Mucosa of stomach (tissue), 1 donor: Measurements from ENCODE around the gene CDC14A.
"Not testable (repeated sequence)": the region's sequence is repeated elsewhere in the genome, so short reads cannot be mapped to it uniquely, and the experiment has no call there.

Source experiments
- H3K27me3 ChIP-seq: one replicate; pipeline ENCODE4 v1.7.0; 2013; ENCODE audit warnings: mild to moderate bottlenecking, low read length; ENCODE audit not compliant: control insufficient read depth, insufficient read depth
- H3K36me3 ChIP-seq: one replicate; pipeline ENCODE4 v1.7.0; 2013; ENCODE audit warnings: low read length; ENCODE audit not compliant: control insufficient read depth, insufficient read depth
- H3K4me1 ChIP-seq: one replicate; pipeline ENCODE4 v1.7.0; 2013; ENCODE audit warnings: mild to moderate bottlenecking, low read length; ENCODE audit not compliant: control insufficient read depth, insufficient read depth
- H3K4me3 ChIP-seq: one replicate; pipeline ENCODE4 v1.7.0; 2013; ENCODE audit warnings: low read length
- H3K9ac ChIP-seq: one replicate; pipeline ENCODE4 v1.7.0; 2013; ENCODE audit warnings: mild to moderate bottlenecking, low read length, moderate library complexity
- H3K9me3 ChIP-seq: one replicate; pipeline ENCODE4 v1.7.0; 2013; ENCODE audit warnings: mild to moderate bottlenecking, low read length, moderate library complexity; ENCODE audit not compliant: control insufficient read depth
- donor health status: Pancreatic carcinoma.

CDC14A gene

GRCh38 chr1:100396651-100397050 is 44.3 kb downstream of the CDC14A start:
- no peak overlapping the region for H3K4me3 ChIP-seq
- no peak overlapping the region for H3K9ac ChIP-seq
- no peaks in the 10 kb centered on the region for H3K9me3 ChIP-seq
- H3K27me3 ChIP-seq = no peaks in the 10 kb centered on the region
- no peaks in the 10 kb centered on the region for H3K4me1 ChIP-seq
- H3K36me3 ChIP-seq = no peaks in the 10 kb centered on the region

- H3K9me3 ChIP-seq = no peaks in the 10 kb centered on the region
- no peaks in the 10 kb centered on the region for H3K36me3 ChIP-seq
- no peaks in the 10 kb centered on the region for H3K27me3 ChIP-seq
- no peaks in the 10 kb centered on the region for H3K4me1 ChIP-seq
- H3K4me3 ChIP-seq = no peak overlapping the region
- H3K9ac ChIP-seq = no peak overlapping the region
Observed at GRCh38 chr1:100397681-100398080, 45.4 kb downstream of the CDC14A start.

- Histone ChIP-seq H3K9ac (no peak overlapping the region), H3K36me3 (no peaks in the 10 kb centered on the region), H3K27me3 (no peaks in the 10 kb centered on the region), H3K4me3 (no peak overlapping the region), H3K9me3 (no peaks in the 10 kb centered on the region), H3K4me1 (no peaks in the 10 kb centered on the region)
Observed at GRCh38 chr1:100398648-100399047, 46.3 kb downstream of the CDC14A start.

- Histone ChIP-seq H3K9ac (no peak overlapping the region), H3K27me3 (no peaks in the 10 kb centered on the region), H3K4me3 (no peak overlapping the region), H3K9me3 (no peaks in the 10 kb centered on the region), H3K4me1 (no peaks in the 10 kb centered on the region), H3K36me3 (no peaks in the 10 kb centered on the region)
Observed at GRCh38 chr1:100400404-100400803, 48.1 kb downstream of the CDC14A start.

GRCh38 chr1:100404821-100405220 is 52.5 kb downstream of the CDC14A start:
- no peaks in the 10 kb centered on the region for H3K4me1 ChIP-seq
- no peak overlapping the region for H3K9ac ChIP-seq
- no peaks in the 10 kb centered on the region for H3K9me3 ChIP-seq
- H3K27me3 ChIP-seq = no peaks in the 10 kb centered on the region
- no peaks in the 10 kb centered on the region for H3K36me3 ChIP-seq
- H3K4me3 ChIP-seq = no peak overlapping the region

GRCh38 chr1:100405902-100406301 is 53.6 kb downstream of the CDC14A start:
- H3K36me3 ChIP-seq, H3K4me3 ChIP-seq, H3K9ac ChIP-seq, H3K27me3 ChIP-seq, H3K4me1 ChIP-seq, H3K9me3 ChIP-seq: not testable (repeated sequence)

- not testable (repeated sequence) for H3K27me3 ChIP-seq, H3K4me1 ChIP-seq, H3K9ac ChIP-seq, H3K9me3 ChIP-seq, H3K36me3 ChIP-seq, H3K4me3 ChIP-seq
Observed at GRCh38 chr1:100407390-100407789, 55.1 kb downstream of the CDC14A start.

GRCh38 chr1:100411019-100411418 is 58.7 kb downstream of the CDC14A start:
- H3K27me3 ChIP-seq = no peaks in the 10 kb centered on the region
- no peak overlapping the region for H3K9ac ChIP-seq
- H3K9me3 ChIP-seq = no peaks in the 10 kb centered on the region
- H3K36me3 ChIP-seq = no peaks in the 10 kb centered on the region
- no peaks in the 10 kb centered on the region for H3K4me1 ChIP-seq
- H3K4me3 ChIP-seq = no peak overlapping the region

GRCh38 chr1:100411574-100411973 is 59.3 kb downstream of the CDC14A start:
- Histone ChIP-seq H3K4me1 (no peaks in the 10 kb centered on the region), H3K9ac (no peak overlapping the region), H3K4me3 (no peak overlapping the region), H3K9me3 (no peaks in the 10 kb centered on the region), H3K27me3 (no peaks in the 10 kb centered on the region), H3K36me3 (no peaks in the 10 kb centered on the region)

GRCh38 chr1:100413035-100413434 is 60.7 kb downstream of the CDC14A start:
- H3K9me3 ChIP-seq = no peaks in the 10 kb centered on the region
- H3K4me1 ChIP-seq = no peaks in the 10 kb centered on the region
- no peaks in the 10 kb centered on the region for H3K27me3 ChIP-seq
- no peaks in the 10 kb centered on the region for H3K36me3 ChIP-seq
- no peak overlapping the region for H3K4me3 ChIP-seq
- no peak overlapping the region for H3K9ac ChIP-seq

- H3K36me3 ChIP-seq = no peaks in the 10 kb centered on the region
- no peaks in the 10 kb centered on the region for H3K4me1 ChIP-seq
- H3K9ac ChIP-seq = no peak overlapping the region
Observed at GRCh38 chr1:100414693-100415497, 62.6 kb downstream of the CDC14A start.

GRCh38 chr1:100415498-100415778 is 63.1 kb downstream of the CDC14A start:
- Histone ChIP-seq H3K4me3 (no peak overlapping the region), H3K36me3 (no peaks in the 10 kb centered on the region), H3K27me3 (no peaks in the 10 kb centered on the region), H3K4me1 (no peaks in the 10 kb centered on the region), H3K9me3 (no peaks in the 10 kb centered on the region), H3K9ac (no peak overlapping the region)

More at GRCh38 chr1:100414693-100415497, 62.6 kb downstream of the CDC14A start:
- Histone ChIP-seq H3K9me3 (no peaks in the 10 kb centered on the region), H3K4me3 (no peak overlapping the region), H3K27me3 (no peaks in the 10 kb centered on the region)

GRCh38 chr1:100419072-100419471 is 66.8 kb downstream of the CDC14A start:
- no peak overlapping the region for H3K9ac ChIP-seq
- H3K36me3 ChIP-seq = no peaks in the 10 kb centered on the region
- H3K4me1 ChIP-seq = no peaks in the 10 kb centered on the region
- no peak overlapping the region for H3K4me3 ChIP-seq
- no peaks in the 10 kb centered on the region for H3K27me3 ChIP-seq
- H3K9me3 ChIP-seq = no peaks in the 10 kb centered on the region
